Central memory CD8-positive, alpha-beta T cell (primary cell): ENCODE results near the gene LAMC3.

ENCODE experiments used
- ATAC-seq: fragments of 150-1000 bp; cut with Tn5 transposase; replicated peaks from 2 replicates; pipeline ENCODE4 v1.10.0; 2022; ENCODE audit warnings: mild to moderate bottlenecking, moderate FRiP score, moderate number of reproducible peaks; ENCODE audit not compliant: poor library complexity, severe bottlenecking; ENCODE audit errors: extremely low read depth
- DNase-seq, 2 donors: peaks; one replicate each; pipeline ENCODE4 v3.0.0; 2021; ENCODE audit warnings: low spot score in 2 of 2
- H3K27ac Mint-ChIP-seq: one replicate; pipeline ENCODE4 v1.8.0; 2022; ENCODE audit warnings: low read depth, mild to moderate bottlenecking, moderate library complexity, mixed read lengths
- H3K27me3 Mint-ChIP-seq: one replicate; pipeline ENCODE4 v1.8.0; 2022; ENCODE audit warnings: mixed read lengths
- H3K36me3 Mint-ChIP-seq: one replicate; pipeline ENCODE4 v1.8.0; 2022; ENCODE audit warnings: mild to moderate bottlenecking, moderate library complexity, mixed read lengths; ENCODE audit not compliant: insufficient read depth
- H3K4me1 Mint-ChIP-seq: one replicate; pipeline ENCODE4 v1.8.0; 2022; ENCODE audit warnings: mixed read lengths
- H3K4me3 Mint-ChIP-seq: one replicate; pipeline ENCODE4 v1.8.0; 2022; ENCODE audit warnings: mild to moderate bottlenecking, moderate library complexity, mixed read lengths
- H3K9me3 Mint-ChIP-seq: one replicate; pipeline ENCODE4 v1.8.0; 2022; ENCODE audit warnings: mixed read lengths

Gene LAMC3

GRCh38 chr9:131012396-131012917 lies 3.5 kb downstream of the LAMC3 start:
- no peak overlapping the region for H3K27ac Mint-ChIP-seq
- no peak overlapping the region for H3K4me3 Mint-ChIP-seq
- DNase-seq (no peak), ATAC-seq (no peak)
- no peaks in the 10 kb centered on the region for H3K4me1 Mint-ChIP-seq
- peaks cover 74% of the 10 kb centered on the region for H3K27me3 Mint-ChIP-seq
- H3K36me3 Mint-ChIP-seq: no peaks in the 10 kb centered on the region
- H3K9me3 Mint-ChIP-seq: no peaks in the 10 kb centered on the region

- Mint-ChIP-seq H3K36me3 (no peaks in the 10 kb centered on the region), H3K9me3 (no peaks in the 10 kb centered on the region), H3K27me3 (peaks cover 67% of the 10 kb centered on the region), H3K4me1 (no peaks in the 10 kb centered on the region), H3K27ac (no peak overlapping the region), H3K4me3 (no peak overlapping the region)
- ATAC-seq: no peak
- no peak for DNase-seq
Observed at GRCh38 chr9:131013015-131013755, 4.2 kb downstream of the LAMC3 start.

GRCh38 chr9:131013771-131014676 lies 5.0 kb downstream of the LAMC3 start:
- Mint-ChIP-seq H3K4me3 (no peak overlapping the region), H3K4me1 (no peaks in the 10 kb centered on the region), H3K9me3 (no peaks in the 10 kb centered on the region), H3K27me3 (peaks cover 59% of the 10 kb centered on the region), H3K27ac (no peak overlapping the region), H3K36me3 (no peaks in the 10 kb centered on the region)
- no peak for ATAC-seq
- DNase-seq: no peak

- Mint-ChIP-seq H3K9me3 (no peaks in the 10 kb centered on the region), H3K27me3 (peaks cover 54% of the 10 kb centered on the region), H3K36me3 (no peaks in the 10 kb centered on the region), H3K4me3 (no peak overlapping the region), H3K4me1 (no peaks in the 10 kb centered on the region), H3K27ac (no peak overlapping the region)
- ATAC-seq (no peak), DNase-seq (no peak)
Observed at GRCh38 chr9:131015112-131015511, 6.1 kb downstream of the LAMC3 start.

- Mint-ChIP-seq H3K9me3 (no peaks in the 10 kb centered on the region), H3K27me3 (peaks cover 46% of the 10 kb centered on the region), H3K27ac (no peak overlapping the region), H3K36me3 (no peaks in the 10 kb centered on the region), H3K4me1 (no peaks in the 10 kb centered on the region), H3K4me3 (no peak overlapping the region)
- DNase-seq (no peak), ATAC-seq (no peak)
Observed at GRCh38 chr9:131015876-131016397, 7.0 kb downstream of the LAMC3 start.

- Mint-ChIP-seq H3K4me3 (no peak overlapping the region), H3K27ac (no peak overlapping the region), H3K4me1 (no peaks in the 10 kb centered on the region), H3K27me3 (peaks cover 42% of the 10 kb centered on the region), H3K36me3 (no peaks in the 10 kb centered on the region), H3K9me3 (no peaks in the 10 kb centered on the region)
- ATAC-seq: no peak
- DNase-seq: no peak
Observed at GRCh38 chr9:131017067-131017466, 8.1 kb downstream of the LAMC3 start.

- no peak overlapping the region for H3K4me3 Mint-ChIP-seq
- H3K27ac Mint-ChIP-seq: no peak overlapping the region
- no peaks in the 10 kb centered on the region for H3K4me1 Mint-ChIP-seq
Observed at GRCh38 chr9:131018621-131019020, 9.6 kb downstream of the LAMC3 start.

GRCh38 chr9:131019388-131020239 lies 10.6 kb downstream of the LAMC3 start:
- H3K36me3 Mint-ChIP-seq: no peaks in the 10 kb centered on the region
- DNase-seq: no peak
- no peak for ATAC-seq
- peaks cover 30% of the 10 kb centered on the region for H3K27me3 Mint-ChIP-seq
- no peaks in the 10 kb centered on the region for H3K9me3 Mint-ChIP-seq
- no peaks in the 10 kb centered on the region for H3K4me1 Mint-ChIP-seq
- H3K4me3 Mint-ChIP-seq: no peak overlapping the region
- no peak overlapping the region for H3K27ac Mint-ChIP-seq

More at GRCh38 chr9:131018621-131019020, 9.6 kb downstream of the LAMC3 start:
- H3K36me3 Mint-ChIP-seq: no peaks in the 10 kb centered on the region
- ATAC-seq: no peak
- H3K9me3 Mint-ChIP-seq: no peaks in the 10 kb centered on the region
- DNase-seq: no peak
- peaks cover 32% of the 10 kb centered on the region for H3K27me3 Mint-ChIP-seq

GRCh38 chr9:131020388-131020787 lies 11.4 kb downstream of the LAMC3 start:
- Mint-ChIP-seq H3K4me3 (no peak overlapping the region), H3K27me3 (peaks cover 36% of the 10 kb centered on the region), H3K27ac (no peak overlapping the region), H3K36me3 (no peaks in the 10 kb centered on the region), H3K4me1 (no peaks in the 10 kb centered on the region), H3K9me3 (no peaks in the 10 kb centered on the region)
- ATAC-seq: no peak
- DNase-seq: no peak

- Mint-ChIP-seq H3K27me3 (peaks cover 36% of the 10 kb centered on the region), H3K9me3 (no peaks in the 10 kb centered on the region), H3K4me1 (no peaks in the 10 kb centered on the region), H3K4me3 (no peak overlapping the region), H3K36me3 (no peaks in the 10 kb centered on the region), H3K27ac (no peak overlapping the region)
- no peak for DNase-seq
- no peak for ATAC-seq
Observed at GRCh38 chr9:131020862-131021261, 11.9 kb downstream of the LAMC3 start.

- ATAC-seq: no peak
- H3K36me3 Mint-ChIP-seq: no peaks in the 10 kb centered on the region
- peaks cover 31% of the 10 kb centered on the region for H3K27me3 Mint-ChIP-seq
- H3K9me3 Mint-ChIP-seq: no peaks in the 10 kb centered on the region
- DNase-seq: no peak
- no peaks in the 10 kb centered on the region for H3K4me1 Mint-ChIP-seq
- H3K4me3 Mint-ChIP-seq: no peak overlapping the region
- H3K27ac Mint-ChIP-seq: no peak overlapping the region
Observed at GRCh38 chr9:131021785-131022184, 12.8 kb downstream of the LAMC3 start.
